Activated CD4-positive, alpha-beta T cell treated with anti-CD3 and anti-CD28 coated beads, Interleukin-2, amount 50 U/mL, for 16 hours (primary cell): ENCODE measurements around the gene PAIP1.
"Not testable (repeated sequence)": the region's sequence is repeated elsewhere in the genome, so short reads cannot be mapped to it uniquely, and the experiment has no call there.

Experiments
- DNase-seq: peaks from one replicate; pipeline ENCODE4 v3.0.0-alpha.2; 2020

Gene PAIP1

GRCh38 chr5:43514816-43515677 lies 41.8 kb downstream of the PAIP1 start, which contains the start of gene C5orf34:
Gene C5orf34, minus strand, starts transcription at chr5:43515148. Its CDS starts 5,809 bp downstream, at chr5:43509339.
- DNase-seq, result peak; percentile 97

- DNase-seq, result no peak
These were observed 42.4 kb downstream of the PAIP1 start for GRCh38 chr5:43514471-43514815.

GRCh38 chr5:43514025-43514424 lies 42.9 kb downstream of the PAIP1 start:
- DNase-seq, result no peak

DNA sequence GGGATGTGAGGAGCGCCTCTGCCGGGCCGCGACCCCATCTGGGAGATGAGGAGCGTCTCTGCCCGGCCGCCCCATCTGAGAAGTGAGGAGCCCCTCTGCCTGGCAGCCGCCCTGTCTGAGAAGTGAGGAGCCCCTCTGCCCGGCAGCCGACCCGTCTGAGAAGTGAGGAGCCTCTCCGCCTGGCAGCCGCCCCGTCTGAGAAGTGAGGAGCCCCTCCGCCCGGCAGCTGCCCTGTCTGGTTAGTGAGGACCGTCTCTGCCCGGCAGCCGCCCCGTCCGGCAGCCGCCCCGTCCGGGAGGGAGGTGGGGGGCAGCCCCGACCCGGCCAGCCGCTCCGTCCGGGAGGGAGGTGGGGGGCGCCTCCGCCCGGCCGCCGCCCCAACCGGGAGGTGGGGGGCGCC lies 45.8 kb downstream of the PAIP1 start:
- not testable (repeated sequence) for DNase-seq

DNA sequence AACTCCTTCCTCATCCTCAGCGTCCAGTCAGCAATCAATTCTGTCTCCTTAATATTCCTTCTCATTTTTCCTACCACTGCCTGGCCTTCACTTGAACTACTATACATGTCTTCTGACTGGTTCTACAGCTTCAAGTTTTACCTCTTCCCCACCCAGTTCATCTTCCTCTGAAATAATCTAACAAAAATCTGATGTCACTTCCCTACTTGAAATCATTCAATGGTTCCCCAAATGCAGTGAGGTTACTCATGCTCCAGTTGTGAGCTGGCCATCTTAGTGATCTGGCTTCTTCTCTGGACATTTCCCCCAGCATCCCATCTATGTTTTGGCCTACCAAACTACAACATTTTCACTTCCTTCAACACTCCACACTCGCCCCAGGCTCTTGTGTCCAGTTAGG lies 58.3 kb downstream of the PAIP1 start:
- no peak for DNase-seq

GRCh38 chr5:43497311-43498104 lies 59.4 kb downstream of the PAIP1 start:
- no peak for DNase-seq

- no peak for DNase-seq
These were observed 65.6 kb downstream of the PAIP1 start for GRCh38 chr5:43491326-43491725.

GRCh38 chr5:43486353-43486752 lies 70.5 kb downstream of the PAIP1 start:
- no peak for DNase-seq

DNA sequence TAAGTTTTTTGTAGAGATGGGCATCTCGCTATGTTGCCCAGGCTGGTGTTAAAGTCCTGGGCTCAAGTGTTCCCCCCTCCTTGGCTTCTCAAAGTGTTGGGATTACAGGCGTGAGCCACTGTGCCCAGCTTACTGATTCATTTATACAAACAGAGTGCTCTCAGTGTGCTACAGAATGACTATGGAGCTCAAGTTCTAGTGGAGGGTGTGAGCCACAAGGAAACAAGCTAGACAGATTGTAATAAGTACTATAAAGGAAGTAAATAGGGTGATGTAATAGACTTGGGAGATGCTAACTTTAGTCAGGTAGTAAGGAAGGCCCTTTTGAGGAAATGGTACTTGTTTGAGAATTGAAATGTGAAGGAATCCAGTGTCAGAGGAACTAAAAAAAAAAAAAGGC lies 71.5 kb downstream of the PAIP1 start:
- DNase-seq, result peak; percentile 25

GRCh38 chr5:43484106-43484849 lies 72.6 kb downstream of the PAIP1 start:
- peak; percentile 89 for DNase-seq

DNA sequence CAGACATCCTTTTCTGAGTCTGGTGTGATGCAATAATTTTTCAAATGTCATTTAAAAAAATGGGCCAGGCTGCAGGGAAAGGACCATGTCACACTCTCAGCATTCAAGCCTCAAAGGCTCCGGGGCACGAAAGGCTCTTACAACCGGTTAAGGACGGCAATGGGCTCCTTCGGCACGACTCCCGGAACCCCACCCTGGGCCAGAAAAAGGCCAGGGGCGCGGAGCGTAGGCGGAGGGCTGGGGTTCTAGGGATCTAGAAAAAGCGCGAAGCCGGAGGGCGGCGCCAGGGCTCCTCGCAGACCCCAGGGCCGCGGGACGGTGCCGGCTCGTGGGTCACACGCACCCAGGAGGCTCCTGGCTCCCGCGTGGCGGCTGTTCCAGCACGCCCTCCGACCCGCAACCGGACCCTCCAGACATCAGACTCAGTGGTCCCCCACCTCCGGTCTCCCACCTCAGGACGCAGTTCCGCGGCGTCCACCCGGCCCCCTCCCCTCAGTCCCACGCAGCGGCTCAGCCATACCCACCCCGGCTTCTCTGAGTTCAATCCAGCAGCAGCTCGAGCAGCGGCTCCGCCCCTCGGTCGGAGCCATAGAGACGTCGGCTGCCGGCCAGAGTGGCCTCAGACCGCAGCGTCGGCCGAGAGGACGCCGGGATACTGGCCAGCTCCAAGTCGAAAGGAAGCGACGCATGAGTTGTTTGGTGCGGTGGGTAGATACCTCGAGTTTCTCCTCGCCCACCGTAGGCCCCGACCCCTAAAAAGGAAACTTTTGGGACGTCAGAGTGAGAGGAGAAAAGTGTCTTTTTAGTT lies 73.4 kb downstream of the PAIP1 start, which contains the start of gene TMEM267:
Gene TMEM267 (minus strand): TSS at position 568 of the 808 bp plus-strand sequence. CDS start 29,896 bp downstream, outside the sequence.
- DNase-seq, result peak; percentile 92

GRCh38 chr5:43482490-43483297 lies 74.2 kb downstream of the PAIP1 start:
- no peak for DNase-seq
